ENCODE data around the gene DUSP9.
"Not testable (repeated sequence)": the region's sequence is repeated elsewhere in the genome, so short reads cannot be mapped to it uniquely, and the experiment has no call there.

Gene DUSP9

DNA sequence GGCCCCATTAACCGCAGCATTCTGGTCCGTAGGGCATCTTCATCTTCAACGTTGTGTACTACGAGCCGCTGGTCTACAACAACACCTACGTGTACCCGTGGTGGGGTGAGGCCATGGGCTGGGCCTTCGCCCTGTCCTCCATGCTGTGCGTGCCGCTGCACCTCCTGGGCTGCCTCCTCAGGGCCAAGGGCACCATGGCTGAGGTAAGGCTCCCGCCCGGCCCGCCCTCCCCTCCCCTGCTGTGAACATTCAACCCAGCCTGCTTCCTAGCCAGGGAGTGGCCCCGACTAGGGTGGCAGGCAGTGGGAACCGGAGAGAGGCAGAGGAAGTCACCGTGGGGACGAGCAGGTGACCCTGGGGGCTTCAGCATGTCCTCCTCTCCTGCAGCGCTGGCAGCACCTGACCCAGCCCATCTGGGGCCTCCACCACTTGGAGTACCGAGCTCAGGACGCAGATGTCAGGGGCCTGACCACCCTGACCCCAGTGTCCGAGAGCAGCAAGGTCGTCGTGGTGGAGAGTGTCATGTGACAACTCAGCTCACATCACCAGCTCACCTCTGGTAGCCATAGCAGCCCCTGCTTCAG is 47.8 kb downstream of the DUSP9 start:
- DNase-seq, result no peak

DNA sequence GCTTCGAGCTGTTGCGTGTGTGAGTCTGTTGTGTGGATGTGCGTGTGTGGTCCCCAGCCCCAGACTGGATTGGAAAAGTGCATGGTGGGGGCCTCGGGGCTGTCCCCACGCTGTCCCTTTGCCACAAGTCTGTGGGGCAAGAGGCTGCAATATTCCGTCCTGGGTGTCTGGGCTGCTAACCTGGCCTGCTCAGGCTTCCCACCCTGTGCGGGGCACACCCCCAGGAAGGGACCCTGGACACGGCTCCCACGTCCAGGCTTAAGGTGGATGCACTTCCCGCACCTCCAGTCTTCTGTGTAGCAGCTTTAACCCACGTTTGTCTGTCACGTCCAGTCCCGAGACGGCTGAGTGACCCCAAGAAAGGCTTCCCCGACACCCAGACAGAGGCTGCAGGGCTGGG is 49.1 kb downstream of the DUSP9 start:
- no peak for DNase-seq

DNA sequence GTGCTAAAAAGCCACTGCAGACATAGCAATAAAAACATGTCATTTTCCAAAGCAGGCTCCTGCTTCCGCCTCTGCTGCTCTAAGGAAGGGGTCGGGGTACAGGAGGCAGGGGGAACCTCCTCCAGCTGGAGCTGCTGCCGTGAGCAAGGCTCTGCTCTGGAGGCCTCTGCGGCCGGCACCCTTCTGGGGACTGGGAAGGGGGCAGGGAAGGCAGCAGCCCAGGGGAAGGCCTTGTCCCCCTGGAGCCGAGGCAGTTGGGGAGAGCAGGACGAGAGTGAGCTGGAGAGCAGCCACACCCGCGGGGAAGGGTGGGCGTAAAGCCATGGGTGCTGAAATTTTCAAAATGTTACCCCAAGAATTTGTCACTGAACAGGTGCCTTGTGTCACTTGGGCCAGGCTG is 49.5 kb downstream of the DUSP9 start:
- DNase-seq, result not testable (repeated sequence)

DNA sequence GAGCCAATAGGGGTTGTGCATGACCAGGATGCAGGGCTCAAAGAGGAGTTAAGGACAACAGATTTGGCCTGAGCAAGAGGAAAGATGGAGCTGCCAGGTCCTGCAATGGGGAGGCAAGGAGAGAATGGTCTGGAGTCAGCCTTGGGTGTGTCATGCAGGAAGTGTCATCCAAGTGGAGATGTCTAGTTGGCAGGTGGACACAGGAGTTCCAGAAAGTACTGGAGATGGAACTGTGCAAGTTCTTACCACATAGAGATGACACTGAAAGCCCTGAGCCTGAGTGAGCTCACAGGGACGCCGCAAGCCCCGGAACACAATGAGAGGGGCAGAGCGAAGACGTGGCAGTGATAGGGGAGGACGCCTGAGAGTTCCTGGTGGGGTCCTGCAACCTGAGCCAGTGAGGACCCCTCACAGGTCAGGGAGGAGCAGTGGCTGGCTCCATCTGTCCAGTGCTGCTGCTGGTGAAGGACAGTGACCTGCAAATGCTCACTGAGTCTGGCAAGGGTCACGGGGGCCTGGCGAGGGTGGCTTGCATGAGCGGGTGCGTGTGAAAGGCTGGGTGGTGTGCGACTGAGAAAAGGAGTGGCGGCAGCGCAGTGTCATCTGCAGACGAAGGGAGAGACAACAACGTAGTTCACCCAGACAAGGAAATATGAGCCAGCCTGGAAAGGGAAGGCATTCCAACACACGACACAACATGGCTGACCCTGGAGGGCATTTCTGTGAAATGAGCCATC is 50.2 kb downstream of the DUSP9 start:
- DNase-seq, result not testable (repeated sequence)

DNA sequence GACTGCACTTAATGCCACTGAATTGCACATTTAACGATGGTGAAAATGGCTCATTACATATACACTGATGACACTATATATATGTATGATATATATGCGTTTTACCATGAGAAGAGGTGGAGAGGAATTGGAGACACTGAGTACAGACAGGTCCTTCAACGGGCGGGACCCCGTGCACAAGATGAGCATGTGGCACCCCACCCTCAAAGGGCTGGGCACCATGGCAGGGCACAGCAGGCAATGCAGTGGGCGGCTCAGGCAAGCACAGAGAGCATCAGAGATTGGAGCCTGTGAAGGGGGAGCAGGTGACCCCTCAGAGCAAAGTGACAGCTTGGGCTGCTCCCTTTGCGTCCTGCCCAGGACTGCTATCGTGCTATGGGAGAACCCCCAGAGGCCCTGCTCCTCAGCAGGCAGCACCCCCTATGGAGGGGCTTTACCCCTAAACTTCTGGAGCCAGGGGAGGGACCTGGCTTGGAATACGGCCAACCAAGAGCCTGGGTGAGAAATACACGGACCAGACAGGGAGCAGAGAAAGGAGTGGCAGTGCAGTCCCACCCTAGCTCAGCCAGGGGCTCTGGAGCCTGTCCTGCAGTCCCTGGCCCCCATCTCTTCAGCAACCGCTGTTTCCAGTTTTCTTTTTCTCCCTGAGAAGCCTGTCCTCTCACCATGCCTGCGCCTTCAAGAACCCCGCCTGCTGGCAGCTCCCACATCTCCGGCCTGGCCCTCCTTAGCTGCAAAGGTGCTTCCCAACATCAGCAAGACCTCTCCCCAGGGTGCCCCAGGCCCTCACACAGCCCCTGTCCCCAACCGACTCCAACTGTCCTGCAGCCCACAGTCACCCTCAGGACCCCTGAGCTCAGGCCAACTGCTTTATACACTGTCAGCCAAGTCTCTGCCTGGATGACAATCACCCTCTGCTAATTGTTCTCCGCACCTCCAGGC is 51.2 kb downstream of the DUSP9 start:
- DNase-seq, result no peak

DNA sequence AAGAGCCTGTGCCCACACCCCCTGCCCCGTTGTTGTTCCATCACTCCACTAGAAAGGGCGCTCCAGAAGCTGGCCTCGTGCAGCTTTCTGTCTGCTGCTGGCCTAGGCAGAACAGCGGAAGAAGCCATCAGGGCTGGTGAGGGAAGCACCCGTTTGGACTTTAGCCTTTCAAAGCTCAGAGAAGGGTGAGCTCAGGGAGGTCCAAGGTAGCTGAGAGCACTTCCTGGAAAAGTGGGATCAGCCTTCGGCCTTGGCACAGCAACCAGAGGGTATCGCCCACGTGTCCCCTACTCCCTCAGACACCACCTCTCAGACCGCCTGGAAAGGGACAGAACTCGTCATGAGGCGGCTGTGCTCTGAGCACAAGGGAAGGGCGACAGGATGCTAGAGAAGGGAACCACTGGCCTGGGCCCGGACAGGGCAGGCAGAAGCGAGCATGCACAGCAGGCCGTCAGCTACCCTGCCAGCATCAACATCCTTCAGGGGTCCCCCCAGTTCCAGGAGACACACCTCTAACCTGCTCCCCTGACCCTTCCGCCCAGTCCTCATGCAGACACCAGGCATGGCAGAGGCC is 52.3 kb downstream of the DUSP9 start:
- DNase-seq, result not testable (repeated sequence)

DNA sequence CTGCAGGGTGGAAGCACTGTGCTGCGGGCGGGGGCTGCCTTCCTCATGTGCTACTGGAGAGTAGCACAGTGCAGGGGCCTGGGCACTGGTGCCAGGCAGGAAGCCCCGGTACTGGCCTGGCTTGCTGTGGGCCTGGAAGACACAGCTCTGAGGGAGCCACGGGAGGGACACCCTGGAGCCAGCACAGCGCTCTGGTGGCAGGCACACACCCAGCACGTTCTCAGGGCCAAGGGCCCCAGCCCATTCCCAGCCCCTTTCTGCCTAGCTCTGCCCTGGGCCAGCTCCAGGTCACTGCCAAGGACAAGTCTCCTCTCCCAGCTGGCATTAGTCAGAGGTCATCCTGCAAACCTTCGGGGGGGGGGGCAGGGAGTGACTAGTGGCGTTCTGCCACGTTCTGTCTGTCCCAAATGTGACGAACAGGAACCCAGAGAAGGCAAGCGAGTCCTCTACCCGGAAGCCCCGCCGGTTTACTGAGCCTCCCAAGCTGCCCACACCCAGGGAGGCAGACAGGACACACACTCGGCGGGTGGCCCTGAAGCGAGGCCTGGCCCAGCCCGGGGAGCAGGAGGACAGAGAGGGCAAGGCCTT is 52.9 kb downstream of the DUSP9 start:
- not testable (repeated sequence) for DNase-seq

DNA sequence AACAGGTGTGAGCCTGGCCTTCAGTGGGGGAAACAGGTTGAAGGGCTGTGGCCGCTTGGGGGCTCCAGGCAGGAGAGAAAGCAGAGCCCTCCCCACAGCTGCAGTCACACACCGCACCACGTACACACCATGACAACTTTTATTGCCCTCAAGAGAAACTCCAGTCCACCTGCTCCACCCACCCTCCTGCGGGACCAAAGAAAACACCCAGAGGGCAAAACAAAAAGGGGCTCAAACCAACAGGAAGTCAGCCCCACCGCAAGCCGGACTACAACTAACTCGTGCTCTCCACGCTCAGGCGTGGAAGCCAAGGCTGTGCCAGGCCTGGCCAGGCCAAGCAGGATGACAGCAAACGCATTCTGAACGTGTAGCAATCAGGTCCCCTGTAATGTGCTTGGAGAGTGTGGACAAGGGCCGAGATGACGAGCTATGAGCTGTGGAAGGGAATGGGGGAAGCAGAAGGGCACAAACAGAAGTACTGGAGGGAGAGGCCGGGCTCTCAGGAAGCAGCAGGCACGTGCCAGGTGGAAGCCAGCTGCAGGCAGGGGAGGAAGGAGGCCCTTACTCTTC is 53.5 kb downstream of the DUSP9 start:
- DNase-seq, result no peak

Data from activated effector memory CD4-positive, alpha-beta T cell treated with Interleukin-2 at 50 U/mL for 16 hours (primary cell).